Measurements from ENCODE around the gene DNAJB8. TPM values are rescaled to one million over a fixed set of nuclear protein-coding genes. Genes with fewer than 3 reads are reported as not detected.

The DNAJB8 gene
- total RNA-seq, 2 donors from 2014 or later: not detected

- Mint-ChIP-seq H3K36me3 (ENCODE audit: low read depth) (peaks cover 14% of the 10 kb centered on the region), H3K4me1 (peaks cover 29% of the 10 kb centered on the region), H3K27ac (no peak overlapping the region), H3K27me3 (peaks cover 57% of the 10 kb centered on the region), H3K4me3 (peak overlapping the region; percentile 72)
- ATAC-seq: no peak
- DNase-seq: no peak
- no peaks in the 10 kb centered on the region for H3K9me3 ChIP-seq (ENCODE audit: control insufficient read depth, low read length, poor library complexity, severe bottlenecking)
Observed at GRCh38 chr3:128490915-128491690, 24.4 kb upstream of the DNAJB8 start.

GRCh38 chr3:128490650-128490914 lies 23.9 kb upstream of the DNAJB8 start:
- Mint-ChIP-seq H3K27ac (no peak overlapping the region), H3K27me3 (peaks cover 57% of the 10 kb centered on the region), H3K4me3 (peak overlapping the region; percentile 68), H3K4me1 (peaks cover 25% of the 10 kb centered on the region), H3K36me3 (ENCODE audit: low read depth) (peaks cover 10% of the 10 kb centered on the region)
- DNase-seq (no peak), ATAC-seq (no peak)
- H3K9me3 ChIP-seq (ENCODE audit: control insufficient read depth, low read length, poor library complexity, severe bottlenecking): no peaks in the 10 kb centered on the region

DNA sequence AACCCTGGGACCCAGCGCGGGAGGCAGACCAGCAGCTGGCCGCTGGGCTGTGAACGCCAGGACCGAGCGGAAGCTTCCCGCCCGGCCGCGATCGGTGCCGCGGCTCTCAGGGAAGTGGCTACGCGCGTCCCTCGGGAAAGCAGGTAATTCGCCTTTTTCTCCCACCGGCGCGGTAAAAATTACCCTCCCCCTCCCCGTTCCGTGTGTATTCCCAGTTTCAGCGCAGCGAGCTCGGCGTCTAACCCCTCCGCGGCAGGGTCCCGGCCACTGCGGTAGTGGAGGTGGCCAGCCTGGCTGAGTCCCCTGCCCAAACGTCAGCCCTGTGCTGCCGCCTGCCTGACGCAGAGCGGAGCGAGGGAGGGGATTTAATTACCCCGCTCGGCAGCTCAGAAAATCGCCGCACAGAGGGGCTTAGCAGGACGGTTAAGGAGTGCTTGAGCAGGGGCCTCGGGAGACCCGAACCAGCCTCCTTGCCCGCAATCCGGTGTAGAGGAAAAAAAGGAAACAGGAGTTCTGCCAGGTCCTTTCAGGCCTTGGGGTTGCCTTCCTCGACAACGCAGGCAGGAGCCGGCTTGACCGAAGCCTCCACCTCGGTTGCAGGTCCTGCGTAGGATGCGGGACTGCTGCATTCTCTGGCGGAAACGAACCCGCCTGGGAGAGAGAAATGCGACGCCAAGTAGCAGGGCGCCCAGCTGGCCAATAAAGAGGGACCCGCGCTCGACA lies 23.4 kb upstream of the DNAJB8 start:
- H3K9me3 ChIP-seq (ENCODE audit: control insufficient read depth, low read length, poor library complexity, severe bottlenecking): no peaks in the 10 kb centered on the region
- DNase-seq (no peak), ATAC-seq (no peak)
- H3K4me3 Mint-ChIP-seq: peak overlapping the region; percentile 87
- peaks cover 24% of the 10 kb centered on the region for H3K4me1 Mint-ChIP-seq
- no peak overlapping the region for H3K27ac Mint-ChIP-seq
- H3K27me3 Mint-ChIP-seq: peaks cover 57% of the 10 kb centered on the region
- peaks cover 10% of the 10 kb centered on the region for H3K36me3 Mint-ChIP-seq (ENCODE audit: low read depth)

GRCh38 chr3:128489674-128489926 lies 22.9 kb upstream of the DNAJB8 start:
- H3K9me3 ChIP-seq (ENCODE audit: control insufficient read depth, low read length, poor library complexity, severe bottlenecking): no peaks in the 10 kb centered on the region
- ATAC-seq: no peak
- Mint-ChIP-seq H3K4me1 (peaks cover 23% of the 10 kb centered on the region), H3K4me3 (peak overlapping the region; percentile 87), H3K27ac (no peak overlapping the region), H3K36me3 (ENCODE audit: low read depth) (peaks cover 6% of the 10 kb centered on the region), H3K27me3 (peaks cover 57% of the 10 kb centered on the region)
- DNase-seq: no peak

DNA sequence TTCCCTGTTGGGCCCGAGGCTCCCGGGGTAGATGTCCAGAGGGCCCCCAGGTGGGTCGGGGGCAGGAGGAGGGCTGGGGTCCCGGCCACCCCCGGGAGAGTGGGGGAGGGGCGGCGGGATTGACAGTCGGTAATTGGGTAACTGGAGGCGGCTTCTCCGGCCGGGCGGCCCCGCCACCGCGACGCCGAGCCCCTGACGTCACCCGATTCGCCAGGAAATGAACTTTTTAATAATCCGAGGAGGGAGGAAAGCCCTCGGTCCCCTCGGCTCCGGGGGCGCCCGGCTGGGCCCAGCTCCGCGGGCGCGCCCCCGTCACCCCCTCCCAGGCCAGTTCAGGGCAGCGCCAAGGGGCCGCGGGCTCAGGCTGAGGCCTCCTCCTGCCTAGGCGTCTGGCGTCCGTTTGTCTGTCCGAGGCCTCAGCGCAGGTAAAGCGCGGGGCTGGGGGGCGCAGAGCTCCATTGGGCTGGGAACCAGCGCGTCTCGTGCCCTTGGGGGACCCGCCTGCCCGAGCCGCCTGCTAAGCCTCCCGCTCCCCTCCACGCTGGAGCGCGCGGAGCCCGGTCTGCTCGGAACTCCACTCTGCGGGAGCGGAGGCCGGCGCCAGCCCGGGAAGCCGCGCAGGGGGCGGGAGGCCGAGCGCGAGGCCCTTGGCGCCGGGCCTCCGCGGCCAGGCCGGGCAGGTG lies 22.4 kb upstream of the DNAJB8 start:
- Mint-ChIP-seq H3K27me3 (peaks cover 57% of the 10 kb centered on the region), H3K4me3 (peak overlapping the region; percentile 91), H3K4me1 (peaks cover 20% of the 10 kb centered on the region), H3K36me3 (ENCODE audit: low read depth) (peaks cover 2% of the 10 kb centered on the region), H3K27ac (no peak overlapping the region)
- no peaks in the 10 kb centered on the region for H3K9me3 ChIP-seq (ENCODE audit: control insufficient read depth, low read length, poor library complexity, severe bottlenecking)
- DNase-seq (no peak), ATAC-seq (peak; percentile 10)

DNA sequence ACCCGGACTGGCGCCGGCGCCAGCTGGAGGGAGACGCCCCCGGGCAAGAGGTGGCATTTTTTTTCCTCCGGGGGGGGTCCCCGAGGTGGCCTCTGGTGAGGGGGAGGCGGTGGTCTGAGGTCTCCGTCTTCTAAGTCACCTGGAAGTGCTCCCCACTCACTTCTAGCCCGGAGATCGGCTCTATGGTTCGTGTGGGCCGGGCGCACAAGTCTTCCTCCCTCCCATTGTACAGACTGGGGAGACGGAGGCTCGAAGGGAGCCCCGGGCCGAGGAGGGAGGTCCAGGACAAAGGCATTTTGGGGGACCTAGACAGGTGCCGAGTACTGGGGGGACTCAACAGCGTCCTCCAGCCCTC lies 21.9 kb upstream of the DNAJB8 start:
- H3K36me3 Mint-ChIP-seq (ENCODE audit: low read depth): peaks cover 2% of the 10 kb centered on the region
- peaks cover 22% of the 10 kb centered on the region for H3K4me1 Mint-ChIP-seq
- H3K27ac Mint-ChIP-seq: no peak overlapping the region
- DNase-seq: no peak
- ATAC-seq: no peak
- peak overlapping the region; percentile 91 for H3K4me3 Mint-ChIP-seq
- peaks cover 60% of the 10 kb centered on the region for H3K27me3 Mint-ChIP-seq
- no peaks in the 10 kb centered on the region for H3K9me3 ChIP-seq (ENCODE audit: control insufficient read depth, low read length, poor library complexity, severe bottlenecking)

DNA sequence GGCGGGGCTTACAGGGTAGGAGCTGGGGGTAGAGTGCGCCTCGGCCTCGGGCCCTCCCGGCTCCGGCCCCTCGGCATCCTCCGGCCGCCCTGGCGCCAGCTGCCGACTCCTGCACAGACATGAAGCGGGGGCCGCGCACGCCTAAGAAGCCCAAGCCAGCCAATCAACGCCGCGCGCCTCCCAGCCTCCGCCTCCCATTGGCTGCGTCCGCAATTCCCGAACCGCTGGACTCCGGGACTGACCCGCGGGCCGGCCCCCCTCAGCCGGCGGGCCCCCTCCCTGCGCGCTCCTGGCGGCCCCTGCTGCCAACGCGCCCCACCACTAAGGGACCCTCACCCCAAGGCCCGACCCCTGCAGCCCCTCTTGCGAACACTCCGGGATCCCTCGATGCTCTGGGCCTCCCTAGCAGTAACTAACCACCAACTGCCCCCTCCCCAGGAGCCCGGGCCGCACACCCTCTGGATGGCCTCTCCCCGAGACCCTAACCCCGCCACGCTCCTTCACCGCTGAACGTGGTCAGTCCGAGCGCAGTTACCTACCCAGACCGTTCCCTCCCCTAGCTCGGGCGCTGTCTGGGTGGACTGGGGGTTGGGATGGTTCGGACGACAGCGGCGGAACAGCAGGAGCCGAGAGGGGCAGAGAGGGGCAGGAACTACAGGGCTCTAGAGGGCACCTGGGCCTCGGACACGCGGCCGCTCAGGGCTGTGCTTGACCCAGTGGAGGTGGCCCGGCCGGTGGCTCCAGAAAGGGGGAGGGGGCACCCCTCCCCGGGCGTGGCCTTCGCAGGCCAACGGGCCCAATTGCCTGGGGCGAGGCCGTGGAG lies 21.3 kb upstream of the DNAJB8 start:
- peaks cover 2% of the 10 kb centered on the region for H3K36me3 Mint-ChIP-seq (ENCODE audit: low read depth)
- H3K9me3 ChIP-seq (ENCODE audit: control insufficient read depth, low read length, poor library complexity, severe bottlenecking): no peaks in the 10 kb centered on the region
- peaks cover 65% of the 10 kb centered on the region for H3K27me3 Mint-ChIP-seq
- H3K4me1 Mint-ChIP-seq: peaks cover 28% of the 10 kb centered on the region
- peak; percentile 23 for ATAC-seq
- no peak overlapping the region for H3K27ac Mint-ChIP-seq
- peak overlapping the region; percentile 91 for H3K4me3 Mint-ChIP-seq
- no peak for DNase-seq

DNA sequence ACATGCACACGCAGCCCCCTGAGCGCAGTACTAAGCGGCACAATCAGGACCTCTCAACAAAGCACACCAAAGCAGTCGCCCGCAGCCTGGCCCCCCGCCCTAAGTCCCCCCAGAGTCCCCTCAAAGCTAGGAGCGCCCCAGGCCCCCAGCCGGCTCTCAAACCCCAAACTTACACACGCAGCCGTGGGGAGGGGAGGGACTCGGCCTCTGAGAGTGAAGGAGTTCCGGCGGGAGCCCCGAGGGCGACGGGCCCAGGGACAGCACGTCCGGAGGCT lies 20.8 kb upstream of the DNAJB8 start:
- Mint-ChIP-seq H3K36me3 (ENCODE audit: low read depth) (peaks cover 2% of the 10 kb centered on the region), H3K4me3 (peak overlapping the region; percentile 91), H3K27me3 (peaks cover 71% of the 10 kb centered on the region), H3K27ac (no peak overlapping the region), H3K4me1 (peaks cover 29% of the 10 kb centered on the region)
- no peaks in the 10 kb centered on the region for H3K9me3 ChIP-seq (ENCODE audit: control insufficient read depth, low read length, poor library complexity, severe bottlenecking)
- ATAC-seq (peak; percentile 2), DNase-seq (no peak)

DNA sequence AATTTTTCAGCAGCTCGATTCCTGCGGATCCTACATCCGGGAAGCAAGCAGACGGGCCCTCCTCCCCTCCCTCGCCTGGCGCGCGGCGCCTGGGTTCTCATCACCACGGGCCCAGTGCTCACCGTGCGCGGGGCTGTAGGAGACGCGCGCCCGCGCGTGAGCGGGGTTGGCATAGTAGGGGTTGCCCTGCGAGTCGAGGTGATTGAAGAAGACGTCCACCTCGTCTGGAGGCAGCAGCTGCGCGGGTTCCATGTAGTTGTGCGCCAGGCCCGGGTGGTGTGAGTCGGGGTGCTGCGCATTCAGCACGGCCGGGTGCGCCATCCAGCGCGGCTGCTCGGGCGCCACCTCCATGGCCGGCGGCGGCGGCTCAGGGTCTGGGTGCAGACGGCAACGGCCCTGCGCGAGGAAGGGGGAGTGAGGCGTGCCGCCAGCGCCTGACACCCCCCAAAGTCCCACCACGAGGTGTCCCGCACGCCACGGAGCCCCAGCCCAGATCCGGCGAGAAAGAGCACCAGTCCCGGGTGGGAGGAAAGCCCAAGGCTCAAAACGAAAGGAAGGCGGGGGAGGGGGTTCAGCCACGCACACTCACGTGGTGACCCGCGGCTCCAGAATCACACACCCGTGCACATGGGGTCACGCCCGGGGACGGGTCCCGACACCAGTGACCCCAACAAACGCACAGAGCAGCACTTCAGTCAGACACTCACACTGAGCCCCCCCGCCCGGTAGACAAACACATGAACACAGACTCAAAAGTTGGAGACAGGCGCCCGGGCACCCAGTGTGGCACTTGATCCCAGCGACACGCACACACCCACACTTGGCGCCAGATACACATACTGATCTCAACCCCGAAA lies 20.2 kb upstream of the DNAJB8 start:
- DNase-seq (no peak), ATAC-seq (peak; percentile 29)
- peak overlapping the region; percentile 91 for H3K4me3 Mint-ChIP-seq
- H3K27ac Mint-ChIP-seq: no peak overlapping the region
- peaks cover 26% of the 10 kb centered on the region for H3K4me1 Mint-ChIP-seq
- peaks cover 73% of the 10 kb centered on the region for H3K27me3 Mint-ChIP-seq
- H3K36me3 Mint-ChIP-seq (ENCODE audit: low read depth): peaks cover 2% of the 10 kb centered on the region
- H3K9me3 ChIP-seq (ENCODE audit: control insufficient read depth, low read length, poor library complexity, severe bottlenecking): no peaks in the 10 kb centered on the region

- no peaks in the 10 kb centered on the region for H3K9me3 ChIP-seq (ENCODE audit: control insufficient read depth, low read length, poor library complexity, severe bottlenecking)
- H3K4me1 Mint-ChIP-seq: peaks cover 22% of the 10 kb centered on the region
- peaks cover 2% of the 10 kb centered on the region for H3K36me3 Mint-ChIP-seq (ENCODE audit: low read depth)
- peaks cover 69% of the 10 kb centered on the region for H3K27me3 Mint-ChIP-seq
- DNase-seq (no peak), ATAC-seq (no peak)
- no peak overlapping the region for H3K27ac Mint-ChIP-seq
- peak overlapping the region; percentile 91 for H3K4me3 Mint-ChIP-seq
Observed at GRCh38 chr3:128486205-128486628, 19.5 kb upstream of the DNAJB8 start.

DNA sequence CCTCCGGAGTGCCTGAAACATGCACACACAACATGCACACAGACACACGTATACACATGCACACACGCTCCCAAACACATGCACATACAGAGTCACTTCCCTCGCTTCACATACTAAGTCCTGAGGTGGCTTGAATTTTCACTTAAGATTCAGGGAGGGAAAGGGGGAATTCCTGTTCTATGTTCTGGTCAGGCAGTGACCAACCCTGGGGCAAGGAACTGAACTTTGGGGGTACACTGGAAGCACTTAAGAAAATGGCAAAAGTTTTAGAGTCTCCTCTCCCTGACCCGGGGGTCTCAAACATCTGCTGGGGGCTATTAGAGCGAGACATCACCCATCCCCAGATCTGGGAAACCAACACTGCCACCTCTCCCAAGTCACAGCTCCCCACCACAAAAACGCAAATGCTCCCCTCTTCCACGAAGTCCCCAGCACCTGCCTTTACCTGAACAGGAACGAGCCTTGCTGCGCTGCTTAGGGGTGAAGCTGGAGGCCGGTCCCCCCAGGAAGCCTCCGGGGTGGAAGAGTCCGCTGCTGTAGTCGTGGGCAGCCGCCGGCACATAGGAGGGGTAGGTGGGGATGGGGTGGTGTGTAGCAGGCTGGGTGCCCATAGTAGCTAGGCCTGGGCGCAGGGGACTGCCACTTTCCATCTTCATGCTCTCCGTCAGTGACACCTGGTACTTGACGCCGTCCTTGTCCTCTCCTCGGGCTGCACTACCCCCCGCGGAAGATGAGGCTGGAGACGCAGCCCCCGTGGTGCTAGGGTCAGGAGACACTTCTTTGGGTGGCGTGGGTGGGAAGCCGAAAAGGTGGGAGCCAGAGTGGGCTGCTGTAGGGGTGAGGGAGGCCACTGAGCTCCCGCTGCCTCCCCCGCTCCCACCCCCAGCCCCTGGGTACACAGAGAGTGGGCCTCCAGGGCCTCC lies 18.9 kb upstream of the DNAJB8 start:
- Mint-ChIP-seq H3K27me3 (peaks cover 73% of the 10 kb centered on the region), H3K4me1 (peaks cover 22% of the 10 kb centered on the region), H3K4me3 (no peak overlapping the region), H3K36me3 (ENCODE audit: low read depth) (peaks cover 2% of the 10 kb centered on the region), H3K27ac (no peak overlapping the region)
- DNase-seq: no peak
- no peaks in the 10 kb centered on the region for H3K9me3 ChIP-seq (ENCODE audit: control insufficient read depth, low read length, poor library complexity, severe bottlenecking)
- ATAC-seq: no peak
